Glomerular endothelial cell (primary cell): Measurements from ENCODE around the gene CYP3A4. TPM values are rescaled to one million over a fixed set of nuclear protein-coding genes. Genes with fewer than 3 reads are reported as not detected.
"Not testable (repeated sequence)": the region's sequence is repeated elsewhere in the genome, so short reads cannot be mapped to it uniquely, and the experiment has no call there.

Experiments
- DNase-seq: peaks from one replicate; pipeline ENCODE4 v3.0.0-alpha.2; 2011; ENCODE audit warnings: low read depth, low spot score; ENCODE audit errors: extremely low read depth
- total RNA-seq: library from RNA; depleted of rRNA; stranded (reverse); fragments of >200 nt; gene quantifications from 2 replicates; pipeline ENCODE4 v1.2.3, GENCODE V29; 2015

Gene CYP3A4
- total RNA-seq, 1 donor from 2014 or later, result not detected

GRCh38 chr7:99730238-99730810, 53.7 kb downstream of the CYP3A4 start:
- no peak for DNase-seq

DNA sequence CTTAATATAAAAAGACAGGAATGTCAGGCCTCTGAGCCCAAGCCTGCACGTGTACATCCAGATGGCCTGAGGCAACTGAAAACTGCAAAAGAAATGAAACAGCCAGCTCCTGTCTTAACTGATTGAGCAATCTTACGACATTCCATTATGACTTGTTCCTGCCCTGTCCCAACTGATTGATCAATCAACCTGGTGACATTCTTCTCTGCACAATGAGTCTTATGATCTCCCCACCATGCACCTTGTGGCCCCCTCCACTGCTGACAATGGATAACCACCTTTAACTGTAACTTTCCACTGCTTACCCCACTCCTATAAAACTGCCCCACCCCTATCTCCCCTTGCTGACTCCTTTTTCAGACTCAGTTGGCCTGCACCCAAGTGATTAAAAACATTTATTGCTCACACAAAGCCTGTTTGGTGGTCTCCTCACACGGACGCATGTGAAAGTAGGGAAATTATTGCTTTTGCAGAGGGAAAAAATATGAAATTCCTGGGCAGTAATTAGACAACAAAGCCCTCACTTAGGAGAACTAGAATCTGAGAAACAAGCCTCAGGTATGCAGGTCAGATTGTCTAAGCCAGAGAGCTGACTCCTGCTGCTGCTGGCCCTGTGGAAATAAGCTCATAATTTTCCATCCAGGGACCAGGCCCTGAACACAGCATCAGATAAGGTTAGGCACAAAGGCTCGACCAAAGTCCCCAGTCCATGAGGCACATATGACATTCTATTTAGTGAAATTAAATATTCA, 54.3 kb downstream of the CYP3A4 start:
- DNase-seq, result no peak

GRCh38 chr7:99728615-99729014, 55.4 kb downstream of the CYP3A4 start:
- DNase-seq, result no peak

DNA sequence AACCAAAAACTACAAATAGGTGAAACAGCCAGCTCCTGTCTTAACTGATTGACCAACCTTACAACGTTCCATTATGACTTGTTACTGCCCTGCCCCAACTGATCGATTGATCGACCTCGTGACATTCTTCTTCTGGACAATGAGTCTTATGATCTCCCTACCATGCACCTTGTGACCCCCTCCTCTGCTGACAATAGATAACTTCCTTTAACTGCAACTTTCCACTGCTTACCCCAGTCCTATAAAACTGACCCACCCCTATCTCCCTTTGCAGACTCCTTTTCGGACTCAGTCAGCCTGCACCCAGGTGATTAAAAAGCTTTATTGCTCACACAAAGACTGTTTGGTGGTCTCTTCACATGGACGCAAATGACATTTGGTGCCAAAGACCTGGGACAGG, 60.8 kb downstream of the CYP3A4 start:
- not testable (repeated sequence) for DNase-seq

- DNase-seq, result no peak
Measured at GRCh38 chr7:99720800-99721595, 63.0 kb downstream of the CYP3A4 start.

- DNase-seq, result no peak
Measured at GRCh38 chr7:99719996-99720769, 63.8 kb downstream of the CYP3A4 start.

GRCh38 chr7:99713995-99714570, 69.9 kb downstream of the CYP3A4 start:
- DNase-seq, result no peak

GRCh38 chr7:99709838-99710578, 74.0 kb downstream of the CYP3A4 start:
- no peak for DNase-seq

- DNase-seq, result no peak
Measured at GRCh38 chr7:99709260-99709659, 74.7 kb downstream of the CYP3A4 start.

DNA sequence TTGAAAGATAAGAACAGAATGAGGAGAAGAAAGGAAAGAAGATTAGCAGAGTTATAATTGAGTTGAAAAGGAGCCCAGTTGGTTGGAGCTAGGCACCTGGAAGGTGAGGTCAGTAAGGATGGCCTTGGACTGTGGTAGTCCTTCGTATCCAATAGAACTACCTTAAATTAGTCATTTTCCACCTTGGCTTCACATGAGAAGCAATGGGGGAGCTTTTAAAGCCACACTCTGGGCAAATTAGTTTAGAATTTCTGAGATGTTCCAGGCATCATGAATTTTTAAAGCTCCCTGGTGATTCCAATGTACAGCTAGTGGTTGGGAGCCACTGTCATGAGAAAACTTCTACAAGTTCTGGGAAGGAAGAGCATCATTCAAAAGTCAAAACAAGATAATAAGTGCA, 76.9 kb downstream of the CYP3A4 start:
- no peak for DNase-seq

Other genes starting within 250 kb of the CYP3A4 start
- 3.2 and 3.8 TPM in 2 replicates for gene FAM200A, start 232.1 kb downstream of the CYP3A4 start, total RNA-seq
- gene ZNF655, start 225.5 kb downstream of the CYP3A4 start, total RNA-seq, result 11.3 and 12.7 TPM in 2 replicates
- gene TMEM225B, start 185.9 kb downstream of the CYP3A4 start, total RNA-seq, result not detected in 2 replicates
- gene ZSCAN25, start 167.2 kb downstream of the CYP3A4 start, total RNA-seq, result 7.1 and 11.3 TPM in 2 replicates
- 0.10 TPM in 1 of 2 replicates, not detected in the other for gene CYP3A5, start 104.2 kb downstream of the CYP3A4 start, total RNA-seq
- not detected in 2 replicates for gene CYP3A7, start 49.0 kb downstream of the CYP3A4 start, total RNA-seq
- not detected in 2 replicates for gene CYP3A43, start 43.8 kb upstream of the CYP3A4 start, total RNA-seq
- not detected in 2 replicates for gene OR2AE1, start 92.8 kb upstream of the CYP3A4 start, total RNA-seq
- gene TRIM4, start 135.3 kb upstream of the CYP3A4 start, total RNA-seq, result 20.3 and 26.7 TPM in 2 replicates
- gene GJC3, start 145.4 kb upstream of the CYP3A4 start, total RNA-seq, result 0.99 TPM in 1 of 2 replicates, not detected in the other
- not detected in 2 replicates for gene AZGP1, start 191.8 kb upstream of the CYP3A4 start, total RNA-seq
- 32.9 and 35.5 TPM in 2 replicates for gene ZKSCAN1, start 231.4 kb upstream of the CYP3A4 start, total RNA-seq